Measurements from ENCODE around the gene SPATS1.
"Not testable (repeated sequence)": the region's sequence is repeated elsewhere in the genome, so short reads cannot be mapped to it uniquely, and the experiment has no call there.

SPATS1 gene

GRCh38 chr6:44346818-44347217, 4.4 kb downstream of the SPATS1 start:
- DNase-seq: not testable (repeated sequence)

GRCh38 chr6:44349904-44350649, 7.6 kb downstream of the SPATS1 start:
- no peak for DNase-seq

GRCh38 chr6:44350650-44350994, 8.2 kb downstream of the SPATS1 start:
- DNase-seq: not testable (repeated sequence)

GRCh38 chr6:44352259-44352658, 9.8 kb downstream of the SPATS1 start:
- no peak for DNase-seq

GRCh38 chr6:44353336-44353735, 10.9 kb downstream of the SPATS1 start:
- DNase-seq: no peak

GRCh38 chr6:44355640-44356039, 13.2 kb downstream of the SPATS1 start:
- DNase-seq: no peak

- no peak for DNase-seq
Measured at GRCh38 chr6:44356487-44356886, 14.0 kb downstream of the SPATS1 start.

GRCh38 chr6:44359973-44360372, 17.5 kb downstream of the SPATS1 start:
- no peak for DNase-seq

GRCh38 chr6:44361947-44362346, 19.5 kb downstream of the SPATS1 start:
- no peak for DNase-seq

- DNase-seq: no peak
Measured at GRCh38 chr6:44363377-44363926, 21.0 kb downstream of the SPATS1 start.

- DNase-seq: no peak
Measured at GRCh38 chr6:44366781-44367180, 24.3 kb downstream of the SPATS1 start.

- no peak for DNase-seq
Measured at GRCh38 chr6:44367681-44368080, 25.2 kb downstream of the SPATS1 start.

GRCh38 chr6:44373051-44373450, 30.6 kb downstream of the SPATS1 start:
- no peak for DNase-seq

- DNase-seq: no peak
Measured at GRCh38 chr6:44373787-44374186, 31.3 kb downstream of the SPATS1 start.

GRCh38 chr6:44375071-44375470, 32.6 kb downstream of the SPATS1 start:
- DNase-seq: no peak

GRCh38 chr6:44377484-44377883, 35.0 kb downstream of the SPATS1 start:
- DNase-seq: no peak

GRCh38 chr6:44377971-44378370, 35.5 kb downstream of the SPATS1 start:
- no peak for DNase-seq

GRCh38 chr6:44381739-44382138, 39.3 kb downstream of the SPATS1 start:
- DNase-seq: no peak

- no peak for DNase-seq
Measured at GRCh38 chr6:44386364-44386928, 44.0 kb downstream of the SPATS1 start.

- DNase-seq: no peak
Measured at GRCh38 chr6:44386929-44387345, 44.5 kb downstream of the SPATS1 start.

GRCh38 chr6:44387346-44388134, 45.1 kb downstream of the SPATS1 start, which contains the start of gene CDC5L:
Gene CDC5L (plus strand): TSS chr6:44387706. CDS start chr6:44387824, 118 bp downstream.
- DNase-seq: peak; percentile 95

- DNase-seq: no peak
Measured at GRCh38 chr6:44388135-44388487, 45.7 kb downstream of the SPATS1 start.

- no peak for DNase-seq
Measured at GRCh38 chr6:44388887-44389286, 46.4 kb downstream of the SPATS1 start.
